ENCODE data around the gene LNX2.

DNA sequence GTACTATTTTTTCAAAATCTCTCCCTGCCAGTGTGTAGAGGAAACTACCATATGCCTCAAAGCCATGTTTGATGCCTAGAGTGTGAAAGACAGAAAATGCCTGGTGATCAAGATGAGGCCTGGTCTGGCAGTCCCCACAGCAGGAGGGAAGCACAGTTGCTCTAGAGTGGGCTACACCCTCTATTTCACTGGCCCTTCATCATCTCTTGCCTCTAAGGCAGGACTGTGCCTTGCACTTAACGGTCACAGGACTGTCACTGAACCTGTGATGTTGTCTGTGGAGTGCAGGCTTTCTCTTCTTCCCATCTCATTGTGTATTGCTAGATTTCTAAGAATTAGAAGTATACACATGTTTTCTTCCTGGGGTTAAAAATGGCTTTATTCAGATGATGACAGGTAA lies 17.7 kb upstream of the LNX2 start:
- TF ChIP-seq SIN3A (IDR thresholded peaks at IDR 0.05; ENCODE audit: borderline replicate concordance, insufficient read depth, low read length) (no peak), TAF1 (IDR thresholded peaks at IDR 0.05; ENCODE audit: borderline replicate concordance, insufficient read depth, low read length) (no peak)
